ENCODE results near the gene KCNN3. TPM values are rescaled to one million over a fixed set of nuclear protein-coding genes. Genes with fewer than 3 reads are reported as not detected.

The KCNN3 gene
- total RNA-seq, 1 experiment from 2014 or later: 1.3 TPM

DNA sequence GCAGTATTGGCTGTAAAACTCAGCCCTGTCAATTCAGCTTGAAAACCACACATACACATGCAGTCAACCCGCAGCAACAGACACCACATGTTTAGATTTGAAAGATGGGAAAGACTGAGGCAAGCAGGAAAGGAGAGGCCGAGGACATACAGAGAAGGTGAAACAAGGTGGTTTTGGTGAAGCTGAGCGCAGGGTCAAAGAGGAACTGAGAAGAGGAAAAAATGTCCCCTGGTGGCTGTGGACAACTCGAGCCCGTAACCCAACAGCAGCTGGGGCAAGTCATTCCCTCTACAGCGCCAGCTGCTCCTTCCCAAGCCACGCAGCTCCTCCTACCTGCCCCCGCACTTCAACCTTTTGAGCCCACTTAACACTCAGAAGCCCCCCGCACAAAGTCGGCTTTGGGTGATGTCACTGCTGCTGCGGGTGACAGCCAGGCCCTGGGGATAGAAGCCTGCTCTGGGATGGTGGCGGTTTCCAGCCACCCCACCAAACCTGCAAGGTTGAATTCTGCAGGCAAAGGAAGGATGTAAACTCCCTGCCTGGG is 63.0 kb downstream of the KCNN3 start:
- ChIA-PET POLR2A (no interaction called here), CTCF (interaction anchor here (1.7 to 4.5 kb wide), 2 partner anchors 13 to 71 kb away, joined by 7 to 24 read pairs; no protein-coding TSS in a partner anchor)
- DNase-seq (ENCODE audit: low spot score) (no peak), ATAC-seq (no peak)
- H3K4me1 Mint-ChIP-seq: peaks cover 25% of the 10 kb centered on the region
- H3K27ac Mint-ChIP-seq: peak overlapping the region; percentile 19; the same call in 1 of the 2 replicates
- TF ChIP-seq JUN (CRISPR knock-in tag; IDR thresholded peaks at IDR 0.05) (no peak), NR3C1 (CRISPR knock-in tag; conservative IDR thresholded peaks at IDR 0.05; ENCODE audit: low read depth) (no peak), CBFB (CRISPR knock-in tag; IDR thresholded peaks at IDR 0.05; ENCODE audit: low read depth) (no peak), ATF1 (CRISPR knock-in tag; IDR thresholded peaks at IDR 0.05) (no peak), ELF4 (CRISPR knock-in tag; IDR thresholded peaks at IDR 0.05; ENCODE audit: low read depth) (no peak), NFATC4 (CRISPR knock-in tag; IDR thresholded peaks at IDR 0.05) (no peak), CREB1 (CRISPR knock-in tag; IDR thresholded peaks at IDR 0.05) (no peak), SMAD4 (CRISPR knock-in tag; IDR thresholded peaks at IDR 0.05) (no peak), NFE2L1 (CRISPR knock-in tag; IDR thresholded peaks at IDR 0.05) (no peak), ZBTB21 (CRISPR knock-in tag; IDR thresholded peaks at IDR 0.05; ENCODE audit: borderline replicate concordance) (no peak)
- TF ChIP-seq, protein P1, sequence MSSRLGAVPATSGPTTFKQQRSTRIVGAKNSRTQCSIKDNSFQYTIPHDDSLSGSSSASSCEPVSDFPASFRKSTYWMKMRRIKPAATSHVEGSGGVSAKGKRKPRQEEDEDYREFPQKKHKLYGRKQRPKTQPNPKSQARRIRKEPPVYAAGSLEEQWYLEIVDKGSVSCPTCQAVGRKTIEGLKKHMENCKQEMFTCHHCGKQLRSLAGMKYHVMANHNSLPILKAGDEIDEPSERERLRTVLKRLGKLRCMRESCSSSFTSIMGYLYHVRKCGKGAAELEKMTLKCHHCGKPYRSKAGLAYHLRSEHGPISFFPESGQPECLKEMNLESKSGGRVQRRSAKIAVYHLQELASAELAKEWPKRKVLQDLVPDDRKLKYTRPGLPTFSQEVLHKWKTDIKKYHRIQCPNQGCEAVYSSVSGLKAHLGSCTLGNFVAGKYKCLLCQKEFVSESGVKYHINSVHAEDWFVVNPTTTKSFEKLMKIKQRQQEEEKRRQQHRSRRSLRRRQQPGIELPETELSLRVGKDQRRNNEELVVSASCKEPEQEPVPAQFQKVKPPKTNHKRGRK (CRISPR knock-in tag; IDR thresholded peaks at IDR 0.05; ENCODE audit: borderline replicate concordance): no peak
- TF ChIP-seq, protein P2, sequence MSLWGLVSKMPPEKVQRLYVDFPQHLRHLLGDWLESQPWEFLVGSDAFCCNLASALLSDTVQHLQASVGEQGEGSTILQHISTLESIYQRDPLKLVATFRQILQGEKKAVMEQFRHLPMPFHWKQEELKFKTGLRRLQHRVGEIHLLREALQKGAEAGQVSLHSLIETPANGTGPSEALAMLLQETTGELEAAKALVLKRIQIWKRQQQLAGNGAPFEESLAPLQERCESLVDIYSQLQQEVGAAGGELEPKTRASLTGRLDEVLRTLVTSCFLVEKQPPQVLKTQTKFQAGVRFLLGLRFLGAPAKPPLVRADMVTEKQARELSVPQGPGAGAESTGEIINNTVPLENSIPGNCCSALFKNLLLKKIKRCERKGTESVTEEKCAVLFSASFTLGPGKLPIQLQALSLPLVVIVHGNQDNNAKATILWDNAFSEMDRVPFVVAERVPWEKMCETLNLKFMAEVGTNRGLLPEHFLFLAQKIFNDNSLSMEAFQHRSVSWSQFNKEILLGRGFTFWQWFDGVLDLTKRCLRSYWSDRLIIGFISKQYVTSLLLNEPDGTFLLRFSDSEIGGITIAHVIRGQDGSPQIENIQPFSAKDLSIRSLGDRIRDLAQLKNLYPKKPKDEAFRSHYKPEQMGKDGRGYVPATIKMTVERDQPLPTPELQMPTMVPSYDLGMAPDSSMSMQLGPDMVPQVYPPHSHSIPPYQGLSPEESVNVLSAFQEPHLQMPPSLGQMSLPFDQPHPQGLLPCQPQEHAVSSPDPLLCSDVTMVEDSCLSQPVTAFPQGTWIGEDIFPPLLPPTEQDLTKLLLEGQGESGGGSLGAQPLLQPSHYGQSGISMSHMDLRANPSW (CRISPR knock-in tag; conservative IDR thresholded peaks at IDR 0.05; ENCODE audit: low read depth): no peak
- no peaks in the 10 kb centered on the region; the same call in 1 of the 2 replicates for H3K27me3 Mint-ChIP-seq (ENCODE audit: low read depth)
- H3K4me3 Mint-ChIP-seq: no peak overlapping the region
- H3K9me3 Mint-ChIP-seq: no peaks in the 10 kb centered on the region
- no peaks in the 10 kb centered on the region for H3K36me3 Mint-ChIP-seq

DNA sequence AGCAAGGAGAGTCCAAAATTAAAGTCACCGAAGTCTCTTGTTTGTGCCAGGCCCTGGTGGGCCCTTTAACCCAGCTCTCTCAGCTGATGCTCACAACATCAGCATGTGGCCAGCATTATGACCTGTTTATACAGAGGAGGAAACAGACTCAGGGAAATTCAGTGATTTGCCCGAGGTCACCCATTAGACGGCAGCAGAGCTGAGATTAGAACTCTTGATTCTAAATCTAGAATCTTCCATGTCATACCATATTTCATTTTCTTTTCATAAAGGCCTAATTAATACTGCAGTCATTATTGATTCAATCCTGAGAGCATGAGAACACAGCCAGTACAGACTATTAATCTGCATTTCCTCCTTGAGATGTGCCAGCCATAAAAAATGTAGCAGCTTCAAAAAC is 63.7 kb downstream of the KCNN3 start:
- ATAC-seq (no peak), DNase-seq (ENCODE audit: low spot score) (no peak)
- peaks cover 20% of the 10 kb centered on the region for H3K4me1 Mint-ChIP-seq
- H3K9me3 Mint-ChIP-seq: no peaks in the 10 kb centered on the region
- TF ChIP-seq, protein P3, sequence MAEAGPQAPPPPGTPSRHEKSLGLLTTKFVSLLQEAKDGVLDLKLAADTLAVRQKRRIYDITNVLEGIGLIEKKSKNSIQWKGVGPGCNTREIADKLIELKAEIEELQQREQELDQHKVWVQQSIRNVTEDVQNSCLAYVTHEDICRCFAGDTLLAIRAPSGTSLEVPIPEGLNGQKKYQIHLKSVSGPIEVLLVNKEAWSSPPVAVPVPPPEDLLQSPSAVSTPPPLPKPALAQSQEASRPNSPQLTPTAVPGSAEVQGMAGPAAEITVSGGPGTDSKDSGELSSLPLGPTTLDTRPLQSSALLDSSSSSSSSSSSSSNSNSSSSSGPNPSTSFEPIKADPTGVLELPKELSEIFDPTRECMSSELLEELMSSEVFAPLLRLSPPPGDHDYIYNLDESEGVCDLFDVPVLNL (CRISPR knock-in tag; IDR thresholded peaks at IDR 0.05; ENCODE audit: borderline replicate concordance, low read depth): no peak
- TF ChIP-seq ZNF317 (CRISPR knock-in tag; IDR thresholded peaks at IDR 0.05; ENCODE audit: borderline replicate concordance, low read depth) (no peak), SP1 (CRISPR knock-in tag; conservative IDR thresholded peaks at IDR 0.05) (no peak), FOXP1 (CRISPR knock-in tag; IDR thresholded peaks at IDR 0.05; ENCODE audit: borderline replicate concordance) (no peak), ZNF219 (CRISPR knock-in tag; IDR thresholded peaks at IDR 0.05; ENCODE audit: borderline replicate concordance) (no peak), ZNF263 (CRISPR knock-in tag; IDR thresholded peaks at IDR 0.05; ENCODE audit: low read depth) (no peak)
- no peaks in the 10 kb centered on the region; the same call in none of the 2 replicates for H3K27me3 Mint-ChIP-seq (ENCODE audit: low read depth)
- POLR2A ChIA-PET: no interaction called here
- CTCF ChIA-PET: interaction anchor here (1.7 to 4.5 kb wide), 2 partner anchors 14 to 72 kb away, joined by 7 to 24 read pairs; no protein-coding TSS in a partner anchor
- no peak overlapping the region for H3K27ac Mint-ChIP-seq
- no peak overlapping the region for H3K4me3 Mint-ChIP-seq
- no peaks in the 10 kb centered on the region for H3K36me3 Mint-ChIP-seq

Data from WTC11 (cell line).